Measurements from ENCODE around the gene PTGDS.
A peak's percentile ranks its signal among the peaks of the same experiment; 100 is the strongest.

DNA sequence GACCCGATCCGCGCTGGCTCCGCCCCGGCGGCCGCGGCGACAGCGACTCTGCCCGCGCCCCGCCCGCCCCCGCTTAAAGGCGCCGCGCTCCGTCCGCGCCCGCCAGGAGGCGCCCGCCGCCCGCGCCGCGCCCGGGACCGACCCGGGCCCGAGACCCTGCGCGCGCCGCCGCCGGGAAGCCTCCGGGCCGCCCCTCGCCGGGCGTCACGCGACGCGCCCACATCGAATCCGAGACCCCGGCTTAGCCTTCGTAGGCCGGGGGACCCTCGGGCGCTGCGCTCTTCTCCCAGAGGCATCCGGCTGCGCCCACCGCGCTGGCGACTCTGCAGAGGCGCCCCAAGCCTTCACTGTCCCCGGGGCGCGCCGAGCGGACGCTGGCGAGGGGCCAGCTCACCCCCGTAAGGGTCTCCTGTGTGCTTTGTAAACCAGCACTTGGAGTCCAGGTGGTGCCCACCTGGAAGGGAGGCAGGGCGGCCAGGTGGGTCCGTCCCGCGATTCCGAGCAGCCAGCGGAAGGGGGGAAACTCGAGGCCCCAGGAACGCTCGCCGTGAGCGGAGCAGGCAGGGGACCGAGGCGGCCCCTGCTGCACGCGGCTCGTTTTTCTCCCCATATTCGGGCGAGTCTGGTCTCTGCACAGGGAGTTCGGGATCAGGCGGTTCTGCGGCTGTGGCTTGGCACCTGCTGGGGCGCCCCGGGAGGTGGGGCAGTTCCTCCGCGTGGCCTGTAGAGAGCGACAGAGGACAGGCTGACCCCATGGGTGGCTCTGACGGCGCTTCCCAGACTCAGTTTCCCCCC is 51.2 kb downstream of the PTGDS start:
- peak in 1 of 3 donors; percentile 20 for TF ChIP-seq POLR2AphosphoS5 (IDR thresholded peaks at IDR 0.05)
- TF ChIP-seq POLR2A (IDR thresholded peaks at IDR 0.05), result no peak
- TF ChIP-seq, protein P1, sequence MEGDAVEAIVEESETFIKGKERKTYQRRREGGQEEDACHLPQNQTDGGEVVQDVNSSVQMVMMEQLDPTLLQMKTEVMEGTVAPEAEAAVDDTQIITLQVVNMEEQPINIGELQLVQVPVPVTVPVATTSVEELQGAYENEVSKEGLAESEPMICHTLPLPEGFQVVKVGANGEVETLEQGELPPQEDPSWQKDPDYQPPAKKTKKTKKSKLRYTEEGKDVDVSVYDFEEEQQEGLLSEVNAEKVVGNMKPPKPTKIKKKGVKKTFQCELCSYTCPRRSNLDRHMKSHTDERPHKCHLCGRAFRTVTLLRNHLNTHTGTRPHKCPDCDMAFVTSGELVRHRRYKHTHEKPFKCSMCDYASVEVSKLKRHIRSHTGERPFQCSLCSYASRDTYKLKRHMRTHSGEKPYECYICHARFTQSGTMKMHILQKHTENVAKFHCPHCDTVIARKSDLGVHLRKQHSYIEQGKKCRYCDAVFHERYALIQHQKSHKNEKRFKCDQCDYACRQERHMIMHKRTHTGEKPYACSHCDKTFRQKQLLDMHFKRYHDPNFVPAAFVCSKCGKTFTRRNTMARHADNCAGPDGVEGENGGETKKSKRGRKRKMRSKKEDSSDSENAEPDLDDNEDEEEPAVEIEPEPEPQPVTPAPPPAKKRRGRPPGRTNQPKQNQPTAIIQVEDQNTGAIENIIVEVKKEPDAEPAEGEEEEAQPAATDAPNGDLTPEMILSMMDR (IDR thresholded peaks at IDR 0.05 in 8 of 11, conservative IDR thresholded peaks at IDR 0.05 in 3 of 11), result peak in 7 of 11 experiments; percentile 37 to 70 (median 57)
